Mammary epithelial cell (primary cell): ENCODE data around the gene ADGRG3.

Source experiments
- CTCF ChIP-seq, 2 donors: IDR thresholded peaks in 1 of 2; conservative IDR thresholded peaks in 1 of 2; 2 replicates each; pipeline ENCODE4 v1.5.1; 2011 to 2012; ENCODE audit warnings: inconsistent platforms in 2 of 2, low read length in 2 of 2, mild to moderate bottlenecking in 2 of 2, control low read depth in 1 of 2, low read depth in 1 of 2; ENCODE audit not compliant: insufficient read depth in 1 of 2; ENCODE audit errors: extremely low read depth in 1 of 2
- EZH2 ChIP-seq: IDR thresholded peaks from 2 replicates; pipeline ENCODE4 v1.6.1; 2012; ENCODE audit warnings: low read length, inconsistent platforms, borderline replicate concordance

- TF ChIP-seq CTCF (conservative IDR thresholded peaks at IDR 0.05 in 1 of 2, IDR thresholded peaks at IDR 0.05 in 1 of 2; ENCODE audit: extremely low read depth in 1 of 2, insufficient read depth in 1 of 2, low read depth in 1 of 2, low read length in 2 of 2) (no peak), EZH2 (no peak)
Measured at GRCh38 chr16:57685633-57686032, 17.5 kb downstream of the ADGRG3 start.
